IMR-90 (cell line): ENCODE measurements around the gene IGLL5.

ENCODE experiments used
- BHLHE40 ChIP-seq: fragments of 150-350 bp; IDR thresholded peaks from 2 replicates; pipeline ENCODE4 v1.6.1; 2016; ENCODE audit warnings: mild to moderate bottlenecking, low read depth, low read length
- CTCF ChIP-seq: conservative IDR thresholded peaks from 2 replicates; pipeline ENCODE4 v1.5.1; 2012; ENCODE audit warnings: mild to moderate bottlenecking, low read depth, low read length, improper control_type of control experiment
- RAD21 ChIP-seq: IDR thresholded peaks from 2 replicates; pipeline ENCODE4 v1.6.1; 2012; ENCODE audit warnings: low read length, improper control_type of control experiment

GRCh38 chr22:22880645-22881044 is 7.0 kb upstream of the IGLL5 start:
- TF ChIP-seq CTCF (no peak), RAD21 (no peak), BHLHE40 (no peak)
